Keratinocyte (primary cell): Measurements from ENCODE around the gene SLC25A23. TPM values are rescaled to one million over a fixed set of nuclear protein-coding genes. Genes with fewer than 3 reads are reported as not detected.

Experiments used
- DNase-seq: peaks from one replicate; pipeline ENCODE4 v3.0.0-alpha.2; 2011; ENCODE audit warnings: low read depth, missing footprints, low spot score
- FAIRE-seq: peaks from 2 replicates; lab custom pipeline; 2011; peaks lifted over from hg19 to GRCh38; lab: Jason Lieb, UNC
- H2AFZ ChIP-seq: 2 replicates; pipeline ENCODE4 v1.6.0; 2012; ENCODE audit warnings: low read length, control low read depth, inconsistent platforms; ENCODE audit not compliant: control insufficient read depth
- H3K27ac ChIP-seq: 2 replicates; pipeline ENCODE4 v1.5.1; 2011; ENCODE audit warnings: low read length; ENCODE audit not compliant: control insufficient read depth, insufficient read depth
- H3K27me3 ChIP-seq: 3 replicates; pipeline ENCODE4 v1.6.0; 2011; ENCODE audit warnings: low read length; ENCODE audit not compliant: control insufficient read depth, insufficient read depth; ENCODE audit errors: extremely low read depth
- H3K36me3 ChIP-seq, 2 experiments: 2 replicates in 1 of 2; 3 replicates in 1 of 2; pipeline ENCODE4 v1.5.1; 2011; ENCODE audit warnings: low read length in 2 of 2, mild to moderate bottlenecking in 1 of 2; ENCODE audit not compliant: control insufficient read depth in 2 of 2, insufficient read depth in 2 of 2; ENCODE audit errors: extremely low read depth in 1 of 2
- H3K4me1 ChIP-seq: 3 replicates; pipeline ENCODE4 v1.5.1; 2011; ENCODE audit warnings: low read length; ENCODE audit not compliant: control insufficient read depth, insufficient read depth; ENCODE audit errors: extremely low read depth
- H3K4me2 ChIP-seq: 3 replicates; pipeline ENCODE4 v1.6.0; 2011; ENCODE audit warnings: low read depth, low read length; ENCODE audit not compliant: control insufficient read depth, insufficient read depth; ENCODE audit errors: extremely low read depth
- H3K4me3 ChIP-seq, 3 experiments: fragments of 200-600 bp in 1 of 3; sonication (generic) in 1 of 3; 2 replicates in 2 of 3; 3 replicates in 1 of 3; pipeline ENCODE4 v1.5.1; 2011 to 2016; ENCODE audit warnings: low read length in 3 of 3, mild to moderate bottlenecking in 3 of 3, control low read depth in 2 of 3, inconsistent platforms in 1 of 3, low read depth in 1 of 3, mixed read lengths in 1 of 3, mixed run types in 1 of 3, moderate library complexity in 1 of 3; ENCODE audit not compliant: control insufficient read depth in 2 of 3, insufficient read depth in 2 of 3; ENCODE audit errors: extremely low read depth in 1 of 3
- H3K79me2 ChIP-seq: 2 replicates; pipeline ENCODE4 v1.6.0; 2012; ENCODE audit warnings: low read length; ENCODE audit not compliant: control insufficient read depth, insufficient read depth
- H3K9ac ChIP-seq: 3 replicates; pipeline ENCODE4 v1.6.0; 2011; ENCODE audit warnings: low read length; ENCODE audit not compliant: control insufficient read depth, insufficient read depth; ENCODE audit errors: extremely low read depth
- H3K9me1 ChIP-seq: 3 replicates; pipeline ENCODE4 v1.6.0; 2011; ENCODE audit warnings: low read length; ENCODE audit not compliant: control insufficient read depth, insufficient read depth; ENCODE audit errors: extremely low read depth
- H3K9me3 ChIP-seq: 2 replicates; pipeline ENCODE4 v1.5.1; 2012; ENCODE audit warnings: low read depth, low read length; ENCODE audit not compliant: control insufficient read depth
- H4K20me1 ChIP-seq: 3 replicates; pipeline ENCODE4 v1.6.0; 2011; ENCODE audit warnings: low read length; ENCODE audit not compliant: control insufficient read depth, insufficient read depth; ENCODE audit errors: extremely low read depth
- EZH2 ChIP-seq: IDR thresholded peaks from one replicate; pipeline ENCODE4 v1.6.1; 2012; ENCODE audit warnings: inconsistent platforms, mild to moderate bottlenecking, low read length, moderate library complexity
- dilution Hi-C: fragments of 300-500 bp; cut with MboI; formaldehyde crosslinking; loops from one replicate; pipeline ENCODE4 v1.7.0; 2020; ENCODE audit warnings: low sequenced_read_pairs; ENCODE audit not compliant: extremely low pct_ligation_motif_present
- polyA plus RNA-seq, 5 experiments: library from polyadenylated mRNA; depleted of rRNA in 3 of 5; stranded (reverse) in 3 of 5; stranded (forward) in 1 of 5; unstranded in 1 of 5; fragments of >200 nt; gene quantifications; 1 replicate in 1 of 5; 2 replicates in 3 of 5; 3 replicates in 1 of 5; pipeline versions ENCODE4 v1.2.1 to v1.2.3, GENCODE V29; 2011 to 2012; ENCODE audit warnings: missing spikeins in 2 of 5, low read depth in 1 of 5, low replicate concordance in 1 of 5
- TF ChIP-seq, protein P1 (sequence below), 3 experiments: IDR thresholded peaks in 1 of 3; conservative IDR thresholded peaks in 1 of 3; optimal IDR thresholded peaks in 1 of 3; 2 replicates in 2 of 3; 3 replicates in 1 of 3; pipeline versions ENCODE3 to v1.5.1; 2011; ENCODE audit warnings: low read length in 3 of 3, mild to moderate bottlenecking in 3 of 3, moderate library complexity in 2 of 3, control low read depth in 1 of 3, inconsistent platforms in 1 of 3; ENCODE audit not compliant: insufficient read depth in 2 of 3; ENCODE audit errors: extremely low read depth in 1 of 3

The SLC25A23 gene
- polyA plus RNA-seq, 1 donor (not counting 4 experiments of a cell fraction or from before 2014, with no cell fraction given), result 6.4 TPM

DNA sequence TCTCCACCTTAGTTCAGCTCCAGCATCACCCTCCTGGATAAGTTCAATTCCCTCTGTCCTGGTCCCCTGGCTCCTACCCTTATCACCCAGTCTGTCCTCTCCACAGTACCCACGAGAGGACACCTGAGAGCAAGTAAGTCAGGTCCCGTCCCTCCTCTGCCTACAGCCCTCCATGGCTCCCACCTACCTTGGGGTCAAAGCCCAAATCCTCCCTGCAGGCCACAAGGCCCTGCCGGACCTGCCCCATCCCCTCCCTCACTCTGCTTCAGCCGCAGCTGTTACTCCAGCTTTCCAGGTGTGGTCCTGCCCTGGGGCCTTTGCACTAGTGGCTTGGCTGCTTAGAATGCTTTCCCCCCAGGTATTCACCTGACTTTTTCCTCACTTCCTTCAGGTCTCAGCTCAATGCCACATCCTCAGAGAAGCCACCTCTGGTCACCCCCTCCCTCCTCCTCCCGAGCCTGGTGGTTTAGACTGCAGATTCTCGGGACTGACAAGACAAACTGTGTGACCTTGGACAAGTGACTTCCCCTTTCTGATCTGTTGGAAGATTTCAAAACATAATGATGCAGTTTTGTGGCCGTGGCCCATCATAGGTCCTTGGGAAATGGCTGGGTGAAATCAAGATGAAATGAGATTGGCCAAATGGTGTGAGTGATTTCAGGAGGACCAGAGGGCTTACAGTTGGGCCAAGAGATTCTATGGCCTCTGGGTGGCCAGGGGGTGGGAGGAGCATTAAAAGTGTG lies 38.9 kb upstream of the SLC25A23 start:
- Histone ChIP-seq H3K36me3 (no peaks in the 10 kb centered on the region), H3K79me2 (no peaks in the 10 kb centered on the region), H3K4me3 (no peak overlapping the region), H2AFZ (no peak overlapping the region), H3K9me3 (no peaks in the 10 kb centered on the region), H4K20me1 (no peaks in the 10 kb centered on the region), H3K27ac (no peak overlapping the region), H3K9ac (no peak overlapping the region), H3K4me1 (no peaks in the 10 kb centered on the region), H3K9me1 (no peaks in the 10 kb centered on the region), H3K27me3 (peaks cover 46% of the 10 kb centered on the region), H3K4me2 (no peak overlapping the region)
- DNase-seq (no peak), FAIRE-seq (no peak)
- no peak for TF ChIP-seq EZH2
- TF ChIP-seq, protein P1, sequence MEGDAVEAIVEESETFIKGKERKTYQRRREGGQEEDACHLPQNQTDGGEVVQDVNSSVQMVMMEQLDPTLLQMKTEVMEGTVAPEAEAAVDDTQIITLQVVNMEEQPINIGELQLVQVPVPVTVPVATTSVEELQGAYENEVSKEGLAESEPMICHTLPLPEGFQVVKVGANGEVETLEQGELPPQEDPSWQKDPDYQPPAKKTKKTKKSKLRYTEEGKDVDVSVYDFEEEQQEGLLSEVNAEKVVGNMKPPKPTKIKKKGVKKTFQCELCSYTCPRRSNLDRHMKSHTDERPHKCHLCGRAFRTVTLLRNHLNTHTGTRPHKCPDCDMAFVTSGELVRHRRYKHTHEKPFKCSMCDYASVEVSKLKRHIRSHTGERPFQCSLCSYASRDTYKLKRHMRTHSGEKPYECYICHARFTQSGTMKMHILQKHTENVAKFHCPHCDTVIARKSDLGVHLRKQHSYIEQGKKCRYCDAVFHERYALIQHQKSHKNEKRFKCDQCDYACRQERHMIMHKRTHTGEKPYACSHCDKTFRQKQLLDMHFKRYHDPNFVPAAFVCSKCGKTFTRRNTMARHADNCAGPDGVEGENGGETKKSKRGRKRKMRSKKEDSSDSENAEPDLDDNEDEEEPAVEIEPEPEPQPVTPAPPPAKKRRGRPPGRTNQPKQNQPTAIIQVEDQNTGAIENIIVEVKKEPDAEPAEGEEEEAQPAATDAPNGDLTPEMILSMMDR (optimal IDR thresholded peaks at IDR 0.05 in 1 of 3, IDR thresholded peaks at IDR 0.05 in 1 of 3, conservative IDR thresholded peaks at IDR 0.05 in 1 of 3; ENCODE audit: extremely low read depth in 1 of 3, insufficient read depth in 2 of 3, low read length in 3 of 3), result no peak
- dilution Hi-C loops, result no loop called here

DNA sequence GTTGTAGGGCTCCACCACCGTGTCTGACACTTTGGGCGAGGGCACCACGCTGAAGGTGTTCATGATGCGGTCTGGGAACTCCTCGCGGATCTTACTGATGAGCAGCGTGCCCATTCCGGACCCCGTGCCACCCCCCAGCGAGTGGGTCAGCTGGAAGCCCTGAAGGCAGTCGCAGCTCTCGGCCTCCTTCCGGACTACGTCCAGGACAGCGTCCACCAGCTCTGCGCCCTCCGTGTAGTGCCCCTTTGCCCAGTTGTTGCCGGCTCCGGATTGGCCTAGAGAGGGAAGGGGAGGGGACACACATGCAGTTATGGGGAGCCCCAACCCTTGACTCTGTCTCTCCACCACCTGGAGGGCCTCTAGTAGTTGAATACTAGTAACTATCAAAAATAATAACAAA lies 36.4 kb upstream of the SLC25A23 start:
- Histone ChIP-seq H3K27me3 (peaks cover 25% of the 10 kb centered on the region), H3K9me1 (no peaks in the 10 kb centered on the region), H3K4me3 (no peak overlapping the region), H3K9me3 (no peaks in the 10 kb centered on the region), H3K4me1 (no peaks in the 10 kb centered on the region), H2AFZ (no peak overlapping the region), H3K4me2 (no peak overlapping the region), H3K36me3 (no peaks in the 10 kb centered on the region), H3K27ac (no peak overlapping the region), H3K79me2 (no peaks in the 10 kb centered on the region), H4K20me1 (no peaks in the 10 kb centered on the region), H3K9ac (no peak overlapping the region)
- FAIRE-seq (no peak), DNase-seq (no peak)
- dilution Hi-C loops, result no loop called here
- TF ChIP-seq EZH2, result no peak
- TF ChIP-seq, protein P1 (optimal IDR thresholded peaks at IDR 0.05 in 1 of 3, IDR thresholded peaks at IDR 0.05 in 1 of 3, conservative IDR thresholded peaks at IDR 0.05 in 1 of 3; ENCODE audit: extremely low read depth in 1 of 3, insufficient read depth in 2 of 3, low read length in 3 of 3), result no peak
